Measurements from ENCODE around the gene MEF2B. TPM values are rescaled to one million over a fixed set of nuclear protein-coding genes. Genes with fewer than 3 reads are reported as not detected.

Gene MEF2B
- total RNA-seq, 1 experiment from 2014 or later: 1.3 TPM

DNA sequence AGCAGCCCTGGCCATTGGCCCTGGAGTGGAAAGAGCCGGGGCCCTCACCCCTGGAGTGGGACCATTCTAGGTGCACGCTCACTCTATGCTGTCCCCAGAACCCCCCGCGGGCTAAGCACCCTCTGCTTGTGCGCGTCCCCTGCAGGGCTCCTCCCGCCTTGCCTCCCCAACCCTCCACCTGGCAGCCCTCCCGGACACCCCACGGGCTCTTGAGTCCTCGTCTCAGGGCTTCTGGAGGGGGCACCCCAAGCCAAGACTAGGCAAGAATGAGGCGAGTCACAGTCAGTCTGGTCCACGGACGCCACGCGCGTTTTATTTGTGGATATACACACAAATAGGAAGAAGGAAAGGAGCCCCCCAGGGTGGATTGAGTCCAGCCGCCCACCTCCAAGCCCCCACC is 24.8 kb downstream of the MEF2B start:
- no peaks in the 10 kb centered on the region for H3K79me1 ChIP-seq (ENCODE audit: insufficient read depth, low read depth, low read length, poor library complexity, severe bottlenecking)
- DNase-seq: no peak
- no peak overlapping the region for H3K27ac ChIP-seq (ENCODE audit: insufficient read length, low read depth, low read length)
- no peaks in the 10 kb centered on the region for H3K4me1 ChIP-seq (ENCODE audit: insufficient read depth, low read length)
- no peak overlapping the region for H2BK12ac ChIP-seq (ENCODE audit: insufficient read length, low read depth, low read length)
- no peak overlapping the region for H3K14ac ChIP-seq (ENCODE audit: insufficient read depth, low read length)
- H4K91ac ChIP-seq (ENCODE audit: insufficient read length, low read depth, low read length): no peak overlapping the region
- no peak overlapping the region for H2BK15ac ChIP-seq (ENCODE audit: low read depth, low read length)
- Mint-ChIP-seq H3K4me3 (no peak overlapping the region), H3K27me3 (ENCODE audit: low read depth) (peaks cover 31% of the 10 kb centered on the region), H3K9me3 (no peaks in the 10 kb centered on the region), H3K36me3 (ENCODE audit: insufficient read depth in 1 of 3, low read depth in 3 of 3) (no peaks in the 10 kb centered on the region), H3K27ac (no peak overlapping the region), H3K4me1 (no peaks in the 10 kb centered on the region; a peak in 1 of 4 replicates)
- H3K9me3 ChIP-seq (ENCODE audit: control insufficient read depth, low read depth, low read length): no peaks in the 10 kb centered on the region
- H3K18ac ChIP-seq (ENCODE audit: insufficient read length, low read depth, low read length): no peak overlapping the region
- H2BK20ac ChIP-seq (ENCODE audit: low read depth, low read length, poor library complexity, severe bottlenecking): no peak overlapping the region
- no peak overlapping the region for H4K8ac ChIP-seq (replicated peaks; ENCODE audit: insufficient read length, low read depth, low read length)
- no peak overlapping the region for H3K4me2 ChIP-seq (ENCODE audit: insufficient read depth, insufficient read length, low read length)
- no peak overlapping the region for H2BK120ac ChIP-seq (ENCODE audit: low read depth, low read length, poor library complexity, severe bottlenecking)
- H3K23me2 ChIP-seq (ENCODE audit: insufficient read length, low read depth, low read length, poor library complexity, severe bottlenecking): no peaks in the 10 kb centered on the region
- H3T11ph ChIP-seq (ENCODE audit: low read length): no peak overlapping the region
- TF ChIP-seq, protein P1, sequence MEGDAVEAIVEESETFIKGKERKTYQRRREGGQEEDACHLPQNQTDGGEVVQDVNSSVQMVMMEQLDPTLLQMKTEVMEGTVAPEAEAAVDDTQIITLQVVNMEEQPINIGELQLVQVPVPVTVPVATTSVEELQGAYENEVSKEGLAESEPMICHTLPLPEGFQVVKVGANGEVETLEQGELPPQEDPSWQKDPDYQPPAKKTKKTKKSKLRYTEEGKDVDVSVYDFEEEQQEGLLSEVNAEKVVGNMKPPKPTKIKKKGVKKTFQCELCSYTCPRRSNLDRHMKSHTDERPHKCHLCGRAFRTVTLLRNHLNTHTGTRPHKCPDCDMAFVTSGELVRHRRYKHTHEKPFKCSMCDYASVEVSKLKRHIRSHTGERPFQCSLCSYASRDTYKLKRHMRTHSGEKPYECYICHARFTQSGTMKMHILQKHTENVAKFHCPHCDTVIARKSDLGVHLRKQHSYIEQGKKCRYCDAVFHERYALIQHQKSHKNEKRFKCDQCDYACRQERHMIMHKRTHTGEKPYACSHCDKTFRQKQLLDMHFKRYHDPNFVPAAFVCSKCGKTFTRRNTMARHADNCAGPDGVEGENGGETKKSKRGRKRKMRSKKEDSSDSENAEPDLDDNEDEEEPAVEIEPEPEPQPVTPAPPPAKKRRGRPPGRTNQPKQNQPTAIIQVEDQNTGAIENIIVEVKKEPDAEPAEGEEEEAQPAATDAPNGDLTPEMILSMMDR (conservative IDR thresholded peaks at IDR 0.05): no peak
- H3K27me3 ChIP-seq (ENCODE audit: insufficient read depth, low read length): no peaks in the 10 kb centered on the region
- WGBS (ENCODE audit: extremely low coverage, insufficient read length, low lambda C conversion rate): no CpG with 5 or more reads among the region's 17 CpGs
- no peak overlapping the region for H3K56ac ChIP-seq (ENCODE audit: insufficient read length, low read depth, low read length)
- H4K20me1 ChIP-seq (ENCODE audit: control insufficient read depth, insufficient read depth, insufficient read length): no peaks in the 10 kb centered on the region
- H2AFZ ChIP-seq (ENCODE audit: low read length): no peak overlapping the region
- no peak overlapping the region for H3K23ac ChIP-seq (ENCODE audit: insufficient read length, low read depth, low read length)
- H2BK5ac ChIP-seq (ENCODE audit: insufficient read length, low read length): no peak overlapping the region
- no peak overlapping the region for H3K9ac ChIP-seq (ENCODE audit: extremely low read depth, insufficient read length, low read length)
- no peak overlapping the region for H2AK5ac ChIP-seq (ENCODE audit: insufficient read length, low read length)
- no peaks in the 10 kb centered on the region for H3K79me2 ChIP-seq (ENCODE audit: insufficient read depth, low read length)
- H3K4ac ChIP-seq (ENCODE audit: low read depth, low read length): no peak overlapping the region
- no peak overlapping the region for H4K5ac ChIP-seq (ENCODE audit: insufficient read length, low read depth, low read length)

All from H9 (cell line).